SK-N-SH (cell line): ENCODE data around the gene CSTB.

ENCODE experiments used
- CTCF ChIP-seq: fragments of 200-600 bp; sonication (generic); IDR thresholded peaks from 2 replicates; pipeline ENCODE4 v1.6.1; 2017; ENCODE audit warnings: antibody characterized with exemption, mild to moderate bottlenecking, moderate library complexity
- EP300 ChIP-seq, 2 experiments: IDR thresholded peaks; 2 replicates each; pipeline versions ENCODE4 v1.4.0 to v1.6.1; 2012; ENCODE audit warnings: borderline replicate concordance in 1 of 2, low read depth in 1 of 2, low read length in 1 of 2
- GABPA ChIP-seq: IDR thresholded peaks from 2 replicates; pipeline ENCODE4 v1.4.0; 2012; ENCODE audit warnings: low read depth, mild to moderate bottlenecking
- PBX3 ChIP-seq: IDR thresholded peaks from 2 replicates; pipeline ENCODE4; 2012
- RAD21 ChIP-seq: IDR thresholded peaks from 2 replicates; pipeline ENCODE4 v1.6.1; 2012; ENCODE audit warnings: mild to moderate bottlenecking, low read length
- RFX5 ChIP-seq: IDR thresholded peaks from 2 replicates; pipeline ENCODE4 v1.6.1; 2012; ENCODE audit warnings: mild to moderate bottlenecking, improper control_type of control experiment, low read length
- SMC3 ChIP-seq: IDR thresholded peaks from 2 replicates; pipeline ENCODE4 v1.6.1; 2012; ENCODE audit warnings: low read depth, low read length, improper control_type of control experiment
- USF1 ChIP-seq: IDR thresholded peaks from 2 replicates; pipeline ENCODE4 v1.4.0; 2012; ENCODE audit warnings: low read depth, borderline replicate concordance
- USF2 ChIP-seq: fragments of 150-350 bp; IDR thresholded peaks from 2 replicates; pipeline ENCODE4 v1.6.1; 2017; ENCODE audit warnings: antibody characterized with exemption, low read length, low read depth, borderline replicate concordance
- YY1 ChIP-seq: IDR thresholded peaks from 2 replicates; pipeline ENCODE4 v1.4.0; 2012; ENCODE audit warnings: low read depth, mild to moderate bottlenecking

GRCh38 chr21:43786807-43787440 is 10.8 kb upstream of the CSTB start:
- TF ChIP-seq CTCF (no peak), USF2 (no peak), GABPA (no peak), EP300 (IDR thresholded peaks at IDR 0.05; ENCODE audit: borderline replicate concordance in 1 of 2, low read depth in 1 of 2, low read length in 1 of 2) (no peak), USF1 (no peak), SMC3 (no peak), PBX3 (no peak), RFX5 (no peak), RAD21 (no peak), YY1 (no peak)
